HepG2 (cell line): ENCODE results near the gene ITGB8. TPM values are rescaled to one million over a fixed set of nuclear protein-coding genes. Genes with fewer than 3 reads are reported as not detected.

Experiments used
- ATAC-seq: fragments of 200-7000 bp; cut with Tn5 transposase; 3 replicates; pipeline ENCODE4 v1.9.1; 2020; ENCODE audit warnings: mild to moderate bottlenecking, moderate library complexity
- BruUV-seq: library from RNA; stranded (reverse); fragments of 400-500 nt; replicated peaks from 2 replicates; lab custom pipeline; 2021; lab: Mats Ljungman, UMichigan
- CTCF ChIA-PET: fragments of 300-600 bp; formaldehyde crosslinking; extraction: SDS; loops from one replicate; lab custom pipeline; 2021; ENCODE audit warnings: low total read pairs, inconsistent platforms, low intra/inter-chr PET ratio; lab: Yijun Ruan, JAX
- POLR2A ChIA-PET: fragments of 350-600 bp; sonication (Branson Sonifier 250); formaldehyde crosslinking; loops from one replicate; lab custom pipeline; 2020; ENCODE audit warnings: antibody characterized with exemption, inconsistent platforms; lab: Yijun Ruan, JAX
- DNase-seq: peaks from one replicate; pipeline ENCODE4 v3.0.0-alpha.2; 2015; ENCODE audit warnings: low spot score
- FAIRE-seq: peaks from 3 replicates; lab custom pipeline; 2011; peaks lifted over from hg19 to GRCh38; lab: Jason Lieb, UNC
- H2AFZ ChIP-seq: one replicate; pipeline ENCODE4 v1.6.1; 2011; ENCODE audit warnings: low read length, inconsistent platforms
- H3K27ac ChIP-seq: fragments of 300-600 bp; 3 replicates; pipeline ENCODE4 v1.8.0; 2011; ENCODE audit warnings: mixed run types, mild to moderate bottlenecking, mixed read lengths, low read length, inconsistent platforms; ENCODE audit not compliant: insufficient read depth; ENCODE audit errors: extremely low read length
- H3K27me3 ChIP-seq, 2 experiments: fragments of 200-600 bp in 1 of 2; 2 replicates in 1 of 2; 3 replicates in 1 of 2; pipeline versions ENCODE4 v1.6.0 to v1.8.0; 2011; ENCODE audit warnings: low read length in 2 of 2, mild to moderate bottlenecking in 2 of 2, moderate library complexity in 2 of 2, inconsistent platforms in 1 of 2; ENCODE audit not compliant: insufficient read depth in 2 of 2, control insufficient read depth in 1 of 2
- H3K36me3 ChIP-seq, 2 experiments: fragments of 200-600 bp in 1 of 2; replicated peaks in 1 of 2; 2 replicates in 1 of 2; 3 replicates in 1 of 2; pipeline versions ENCODE4 v1.5.1 to v1.8.0; 2011; ENCODE audit warnings: low read length in 2 of 2, inconsistent platforms in 1 of 2; ENCODE audit not compliant: insufficient read depth in 2 of 2, control insufficient read depth in 1 of 2
- H3K4me1 ChIP-seq: 2 replicates; pipeline ENCODE4 v1.5.1; 2012; ENCODE audit warnings: low read length, inconsistent platforms; ENCODE audit not compliant: insufficient read depth
- H3K4me2 ChIP-seq: 2 replicates; pipeline ENCODE4 v1.6.0; 2011; ENCODE audit warnings: low read depth, low read length, inconsistent platforms
- H3K4me3 ChIP-seq, 3 experiments: fragments of 200-600 bp in 1 of 3; sonication (generic), shearing (Covaris generic) in 1 of 3; replicated peaks in 1 of 3; 2 replicates each; pipeline ENCODE4 v1.5.1; 2011 to 2016; ENCODE audit warnings: low read length in 3 of 3, inconsistent platforms in 2 of 3, low read depth in 2 of 3, mild to moderate bottlenecking in 2 of 3, control low read depth in 1 of 3, mixed read lengths in 1 of 3; ENCODE audit not compliant: insufficient read depth in 1 of 3
- H3K79me2 ChIP-seq: one replicate; pipeline ENCODE4 v1.6.1; 2011; ENCODE audit warnings: low read length, inconsistent platforms; ENCODE audit not compliant: insufficient read depth
- H3K9ac ChIP-seq: 2 replicates; pipeline ENCODE4 v1.6.0; 2011; ENCODE audit warnings: mild to moderate bottlenecking, low read depth, low read length, inconsistent platforms; ENCODE audit not compliant: insufficient read depth
- H3K9me3 ChIP-seq: 2 replicates; pipeline ENCODE4 v1.5.1; 2012; ENCODE audit warnings: mild to moderate bottlenecking, low read length
- H4K20me1 ChIP-seq: 2 replicates; pipeline ENCODE4 v1.6.0; 2011; ENCODE audit warnings: inconsistent platforms, mild to moderate bottlenecking, low read length, moderate library complexity; ENCODE audit not compliant: insufficient read depth
- BORCS8-MEF2B ChIP-seq: sonication (generic); formaldehyde crosslinking; IDR thresholded peaks from 2 replicates; pipeline ENCODE4 v1.8.0; 2022; ENCODE audit warnings: mild to moderate bottlenecking, missing genetic modification reagents
- FOXA3 ChIP-seq: IDR thresholded peaks from 2 replicates; pipeline ENCODE4 v1.6.1; 2016; ENCODE audit warnings: missing genetic modification reagents, missing compliant biosample characterization
- LRRFIP1 ChIP-seq: sonication (generic); formaldehyde crosslinking; conservative IDR thresholded peaks from 2 replicates; pipeline ENCODE4 v1.4.0; 2020; ENCODE audit warnings: missing genetic modification reagents
- NAIF1 ChIP-seq: sonication (generic); formaldehyde crosslinking; IDR thresholded peaks from 2 replicates; pipeline ENCODE4 v1.5.0; 2020; ENCODE audit warnings: mild to moderate bottlenecking, missing genetic modification reagents, borderline replicate concordance
- ONECUT2 ChIP-seq: sonication (generic); formaldehyde crosslinking; IDR thresholded peaks from 2 replicates; pipeline ENCODE4 v1.4.0; 2020; ENCODE audit warnings: missing genetic modification reagents
- ZEB1 ChIP-seq: IDR thresholded peaks from 2 replicates; pipeline ENCODE4 v1.6.1; 2012; ENCODE audit warnings: mild to moderate bottlenecking, low read depth, inconsistent platforms; ENCODE audit not compliant: insufficient replicate concordance
- ZKSCAN1 ChIP-seq: fragments of 150-350 bp; IDR thresholded peaks from 2 replicates; pipeline ENCODE4 v1.6.1; 2014; ENCODE audit warnings: low read length
- ZNF329 ChIP-seq: sonication (generic); formaldehyde crosslinking; IDR thresholded peaks from 2 replicates; pipeline ENCODE4 v1.9.0; 2021; ENCODE audit warnings: low read depth, mild to moderate bottlenecking, missing genetic modification reagents
- in situ Hi-C: cut with HindIII; loops from 2 replicates; pipeline ENCODE4 v1.10.0; 2017; ENCODE audit warnings: low pct_unique_long_range_greater_than_20kb; ENCODE audit not compliant: extremely low pct_ligation_motif_present
- intact Hi-C: fragments of 100-400 bp; cut with micrococcal nuclease; formaldehyde crosslinking; loops from one replicate; pipeline ENCODE4 v1.10.0; 2022; ENCODE audit not compliant: unreplicated experiment
- polyA plus RNA-seq, 8 experiments: library from polyadenylated mRNA; depleted of rRNA in 3 of 8; stranded (reverse) in 7 of 8; unstranded in 1 of 8; fragments of >200 nt; fragmentation: Illumina TruSeq in 4 of 8; extraction: Trizol in 4 of 8; gene quantifications; 2 replicates each; pipeline versions ENCODE4 v1.2.1 to v1.2.3, GENCODE V29; 2011 to 2016; ENCODE audit warnings: low read depth in 4 of 8, missing spikeins in 1 of 8, mixed read lengths in 1 of 8; ENCODE audit not compliant: insufficient read depth in 1 of 8
- total RNA-seq, 5 experiments: library from RNA; depleted of rRNA; stranded (reverse); fragments of >200 nt; fragmentation: Illumina TruSeq; extraction: Trizol; gene quantifications; 2 replicates each; pipeline ENCODE4 v1.2.3, GENCODE V29; 2016; ENCODE audit warnings: low read depth in 1 of 5
- TF ChIP-seq, protein P1 (sequence below): IDR thresholded peaks from 2 replicates; pipeline ENCODE4 v1.6.1; 2012; ENCODE audit warnings: low read depth, low read length, improper control_type of control experiment
- TF ChIP-seq, protein P2 (sequence below): IDR thresholded peaks from 2 replicates; pipeline ENCODE4 v1.6.1; 2016; ENCODE audit warnings: low read depth, borderline replicate concordance

The ITGB8 gene
- total and polyA plus RNA-seq, 2 of the 13 experiments (the other 11 are each of a cell fraction or from before 2014, with no cell fraction given), result 0.01 TPM; not detected in 1

DNA sequence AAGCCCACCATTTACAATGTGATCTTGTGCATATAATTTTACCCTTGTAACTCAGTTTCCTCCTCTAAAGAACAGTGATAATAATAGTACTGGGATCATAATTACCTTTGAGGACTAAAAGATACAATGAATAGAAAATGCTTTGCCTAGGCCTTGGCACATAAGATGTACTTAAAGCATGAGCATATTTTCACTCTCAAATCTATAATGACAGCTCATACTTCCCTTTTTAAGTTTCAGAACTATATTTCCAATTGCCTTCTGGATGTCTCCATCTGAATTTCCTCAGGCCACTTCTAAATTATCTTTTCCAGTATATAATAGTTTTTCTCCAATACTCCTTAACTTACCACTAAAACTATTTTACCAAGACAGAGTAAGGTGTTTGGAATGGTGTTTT, 13.3 kb upstream of the ITGB8 start:
- no peak for DNase-seq
- no peaks in the 10 kb centered on the region for H3K79me2 ChIP-seq
- no peak overlapping the region for H2AFZ ChIP-seq
- no peak overlapping the region for H3K4me2 ChIP-seq
- no TSS peak for BruUV-seq
- no peaks in the 10 kb centered on the region for H3K9me3 ChIP-seq
- FAIRE-seq, result no peak
- H3K36me3 ChIP-seq, result no peaks in the 10 kb centered on the region
- no peak overlapping the region for H3K27ac ChIP-seq
- no peaks in the 10 kb centered on the region for H4K20me1 ChIP-seq
- CTCF ChIA-PET, result no interaction called here
- POLR2A ChIA-PET, result no interaction called here
- no peak overlapping the region for H3K4me3 ChIP-seq
- in situ Hi-C loops, result loop anchor here (25.0 kb wide), 1 partner anchor 555 kb away; the partner anchor contains the start of gene TMEM196
- no peak for TF ChIP-seq LRRFIP1
- no peak for TF ChIP-seq ZEB1
- TF ChIP-seq ZNF329 (CRISPR knock-in tag), result no peak
- TF ChIP-seq, protein P1, sequence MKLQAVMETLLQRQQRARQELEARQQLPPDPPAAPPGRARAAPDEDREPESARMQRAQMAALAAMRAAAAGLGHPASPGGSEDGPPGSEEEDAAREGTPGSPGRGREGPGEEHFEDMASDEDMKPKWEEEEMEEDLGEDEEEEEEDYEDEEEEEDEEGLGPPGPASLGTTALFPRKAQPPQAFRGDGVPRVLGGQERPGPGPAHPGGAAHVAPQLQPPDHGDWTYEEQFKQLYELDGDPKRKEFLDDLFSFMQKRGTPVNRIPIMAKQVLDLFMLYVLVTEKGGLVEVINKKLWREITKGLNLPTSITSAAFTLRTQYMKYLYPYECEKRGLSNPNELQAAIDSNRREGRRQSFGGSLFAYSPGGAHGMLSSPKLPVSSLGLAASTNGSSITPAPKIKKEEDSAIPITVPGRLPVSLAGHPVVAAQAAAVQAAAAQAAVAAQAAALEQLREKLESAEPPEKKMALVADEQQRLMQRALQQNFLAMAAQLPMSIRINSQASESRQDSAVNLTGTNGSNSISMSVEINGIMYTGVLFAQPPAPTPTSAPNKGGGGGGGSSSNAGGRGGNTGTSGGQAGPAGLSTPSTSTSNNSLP, result no peak
- no peak for TF ChIP-seq FOXA3
- TF ChIP-seq BORCS8-MEF2B (CRISPR knock-in tag), result no peak
- no peak for TF ChIP-seq ONECUT2
- no peak for TF ChIP-seq NAIF1 (CRISPR knock-in tag)
- TF ChIP-seq, protein P2, sequence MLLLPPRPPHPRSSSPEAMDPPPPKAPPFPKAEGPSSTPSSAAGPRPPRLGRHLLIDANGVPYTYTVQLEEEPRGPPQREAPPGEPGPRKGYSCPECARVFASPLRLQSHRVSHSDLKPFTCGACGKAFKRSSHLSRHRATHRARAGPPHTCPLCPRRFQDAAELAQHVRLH (CRISPR knock-in tag), result no peak
- no peak for TF ChIP-seq ZKSCAN1
- no peak overlapping the region for H3K9ac ChIP-seq
- ATAC-seq, result no peak
- no peaks in the 10 kb centered on the region for H3K27me3 ChIP-seq
- intact Hi-C loops, result no loop called here
- H3K4me1 ChIP-seq, result no peaks in the 10 kb centered on the region
